AG04450 (cell line): ENCODE measurements around the gene REV1. TPM values are rescaled to one million over a fixed set of nuclear protein-coding genes. Genes with fewer than 3 reads are reported as not detected.
"Not testable (repeated sequence)": the region's sequence is repeated elsewhere in the genome, so short reads cannot be mapped to it uniquely, and the experiment has no call there.

Experiments
- CTCF ChIA-PET: fragments of 300-600, 350-600 bp; formaldehyde crosslinking; extraction: SDS; loops from one replicate; lab custom pipeline; 2022; ENCODE audit warnings: antibody characterized with exemption, inconsistent platforms; lab: Charles Lee
- POLR2A ChIA-PET: fragments of 350-600 bp; formaldehyde crosslinking; extraction: SDS; loops from one replicate; lab custom pipeline; 2021; ENCODE audit warnings: antibody characterized with exemption, inconsistent platforms; lab: Yijun Ruan, JAX
- DNase-seq: peaks from one replicate; pipeline ENCODE4 v3.0.0-alpha.2; 2011; ENCODE audit warnings: low read depth, low spot score
- H3K27ac ChIP-seq: one replicate; pipeline ENCODE4 v1.5.1; 2012; ENCODE audit warnings: low read depth, low read length, control low read depth
- H3K27me3 ChIP-seq: one replicate; pipeline ENCODE4 v1.6.0; 2012; ENCODE audit warnings: low read length; ENCODE audit not compliant: control insufficient read depth, insufficient read depth
- H3K4me3 ChIP-seq: 2 replicates; pipeline ENCODE4 v1.5.1; 2011; ENCODE audit warnings: mild to moderate bottlenecking, low read depth, low read length, control low read depth
- H3K9me3 ChIP-seq: 2 replicates; pipeline ENCODE4 v1.5.1; 2012; ENCODE audit warnings: low read length; ENCODE audit not compliant: control insufficient read depth, insufficient read depth
- polyA plus RNA-seq: library from polyadenylated mRNA; depleted of rRNA; stranded (reverse); fragments of >200 nt; gene quantifications from 2 replicates; pipeline ENCODE4 v1.2.3, GENCODE V29; 2011
- TF ChIP-seq, protein P1 (sequence below): IDR thresholded peaks from 2 replicates; pipeline ENCODE4 v1.5.1; 2011; ENCODE audit warnings: low read depth, low read length, control low read depth, inconsistent platforms

REV1 gene
- polyA plus RNA-seq, 1 experiment = 26.4 TPM

DNA sequence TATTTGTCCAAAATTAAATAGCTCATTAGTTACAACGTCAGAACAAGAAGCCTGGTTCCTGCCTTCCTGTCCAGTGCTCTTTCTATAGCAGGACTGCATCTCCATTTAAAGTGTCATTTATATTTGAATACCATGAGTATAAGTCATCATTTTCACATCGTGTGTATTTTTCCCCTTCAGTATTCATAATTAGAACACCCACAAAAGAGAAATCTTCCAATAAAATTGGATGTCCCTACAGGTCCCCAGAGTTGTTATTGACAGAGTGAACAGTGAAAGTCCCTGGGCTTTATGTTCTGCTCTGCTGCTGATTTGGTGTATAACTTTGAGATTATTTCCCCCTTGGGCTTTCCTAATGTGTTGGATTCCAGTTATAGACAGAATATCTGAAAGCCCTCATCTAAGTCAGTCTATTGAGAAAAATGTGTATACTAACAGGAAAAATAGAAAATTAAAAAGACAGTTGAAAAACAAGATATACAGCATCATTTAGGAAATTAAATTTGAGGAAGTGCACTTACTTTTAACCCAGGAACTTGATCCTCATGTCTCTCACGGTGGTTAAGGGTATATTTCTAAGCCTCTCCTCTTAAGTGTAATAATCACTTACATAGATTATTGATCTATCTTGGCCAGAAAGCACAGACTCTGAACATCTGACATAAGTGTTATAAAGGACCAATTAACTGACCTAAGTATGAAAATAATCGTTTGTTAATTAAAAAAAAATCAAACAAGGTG is 15.2 kb upstream of the REV1 start:
- ChIA-PET POLR2A (no interaction called here), CTCF (interaction anchor here (1.3 to 2.0 kb wide), 2 partner anchors 14 to 758 kb away, joined by 4 to 6 read pairs; no protein-coding TSS in a partner anchor)
- no peak overlapping the region for H3K27ac ChIP-seq
- DNase-seq = no peak
- peaks cover 20% of the 10 kb centered on the region for H3K27me3 ChIP-seq
- no peak overlapping the region for H3K4me3 ChIP-seq
- no peaks in the 10 kb centered on the region for H3K9me3 ChIP-seq
- TF ChIP-seq, protein P1, sequence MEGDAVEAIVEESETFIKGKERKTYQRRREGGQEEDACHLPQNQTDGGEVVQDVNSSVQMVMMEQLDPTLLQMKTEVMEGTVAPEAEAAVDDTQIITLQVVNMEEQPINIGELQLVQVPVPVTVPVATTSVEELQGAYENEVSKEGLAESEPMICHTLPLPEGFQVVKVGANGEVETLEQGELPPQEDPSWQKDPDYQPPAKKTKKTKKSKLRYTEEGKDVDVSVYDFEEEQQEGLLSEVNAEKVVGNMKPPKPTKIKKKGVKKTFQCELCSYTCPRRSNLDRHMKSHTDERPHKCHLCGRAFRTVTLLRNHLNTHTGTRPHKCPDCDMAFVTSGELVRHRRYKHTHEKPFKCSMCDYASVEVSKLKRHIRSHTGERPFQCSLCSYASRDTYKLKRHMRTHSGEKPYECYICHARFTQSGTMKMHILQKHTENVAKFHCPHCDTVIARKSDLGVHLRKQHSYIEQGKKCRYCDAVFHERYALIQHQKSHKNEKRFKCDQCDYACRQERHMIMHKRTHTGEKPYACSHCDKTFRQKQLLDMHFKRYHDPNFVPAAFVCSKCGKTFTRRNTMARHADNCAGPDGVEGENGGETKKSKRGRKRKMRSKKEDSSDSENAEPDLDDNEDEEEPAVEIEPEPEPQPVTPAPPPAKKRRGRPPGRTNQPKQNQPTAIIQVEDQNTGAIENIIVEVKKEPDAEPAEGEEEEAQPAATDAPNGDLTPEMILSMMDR = no peak

- POLR2A ChIA-PET, DNase-seq, H3K4me3 ChIP-seq, H3K27ac ChIP-seq, H3K9me3 ChIP-seq: not testable (repeated sequence)
- CTCF ChIA-PET = interaction anchor here (2.0 kb wide), 1 partner anchor 13 kb away, joined by 6 read pairs; no protein-coding TSS in a partner anchor
- H3K27me3 ChIP-seq = peaks cover 27% of the 10 kb centered on the region
Observed at GRCh38 chr2:99503662-99504416, 14.0 kb upstream of the REV1 start.

DNA sequence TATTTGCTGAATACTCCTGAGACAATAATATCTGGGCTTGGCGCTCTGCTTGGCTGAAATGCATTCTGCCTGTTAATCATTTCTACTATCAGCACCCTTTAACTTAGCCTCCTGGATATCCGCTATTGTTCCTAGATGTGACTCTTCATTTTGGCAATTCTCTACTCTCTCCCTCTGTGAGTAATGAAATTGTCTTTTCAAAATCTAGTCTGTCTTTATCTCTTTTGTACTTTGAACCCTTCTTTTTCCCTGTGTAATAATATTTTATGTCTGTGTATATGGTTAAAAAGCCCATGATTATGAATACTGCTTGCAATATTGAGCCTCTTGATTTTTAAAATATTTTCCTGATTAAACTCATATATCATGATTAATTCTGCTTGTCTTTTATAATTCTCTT is 6.2 kb upstream of the REV1 start:
- ChIA-PET POLR2A (no interaction called here), CTCF (no interaction called here)

GRCh38 chr2:99495115-99495860 is 5.5 kb upstream of the REV1 start:
- Histone ChIP-seq H3K9me3 (no peaks in the 10 kb centered on the region), H3K4me3 (no peak overlapping the region), H3K27me3 (peaks cover 29% of the 10 kb centered on the region), H3K27ac (no peak overlapping the region)
- TF ChIP-seq, protein P1 = no peak
- ChIA-PET POLR2A (no interaction called here), CTCF (no interaction called here)
- DNase-seq = no peak

More for the DNA sequence above, 6.2 kb upstream of the REV1 start:
- no peak for DNase-seq
- H3K27ac ChIP-seq = no peak overlapping the region
- no peak overlapping the region for H3K4me3 ChIP-seq
- H3K27me3 ChIP-seq = peaks cover 32% of the 10 kb centered on the region
- no peaks in the 10 kb centered on the region for H3K9me3 ChIP-seq
- TF ChIP-seq, protein P1 = no peak

DNA sequence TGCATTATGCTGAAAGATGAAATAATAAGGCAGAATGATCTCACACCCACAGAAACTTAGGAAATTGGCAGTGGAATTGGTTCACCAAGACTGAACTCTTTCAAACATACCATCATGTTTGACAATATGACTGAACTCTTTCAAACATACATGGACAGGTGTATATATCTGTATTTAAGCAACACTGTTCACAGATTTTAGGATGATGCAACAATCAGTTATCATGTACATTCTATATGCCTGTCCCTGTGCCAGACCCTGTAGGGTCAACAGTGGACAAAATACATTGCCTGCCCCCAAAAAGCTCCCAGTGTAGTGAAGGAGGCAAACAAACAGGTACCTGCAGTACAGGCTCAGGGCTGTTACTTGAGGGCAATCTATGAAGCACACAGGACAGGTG is 2.9 kb upstream of the REV1 start:
- no peak for DNase-seq
- Histone ChIP-seq H3K27me3 (peaks cover 15% of the 10 kb centered on the region), H3K9me3 (no peaks in the 10 kb centered on the region; the same call in 1 of the 2 replicates), H3K27ac (no peak overlapping the region), H3K4me3 (no peak overlapping the region)
- TF ChIP-seq, protein P1 = no peak
- ChIA-PET CTCF (no interaction called here), POLR2A (no interaction called here)
